ENCODE results near the gene RANBP17. TPM values are rescaled to one million over a fixed set of nuclear protein-coding genes. Genes with fewer than 3 reads are reported as not detected.

RANBP17 gene
- total RNA-seq, 4 donors from 2014 or later, result 10.2 to 13.8 (median 10.9) TPM

- intact Hi-C loops (cut with DNase I; ENCODE audit: low total_unique reads), result no loop called here
- 19 to 21% methylated on average over 8 to 11 of the region's 11 CpGs for WGBS, 2 donors (ENCODE audit: low coverage in 1 of 2)
- DNase-seq, result no peak
- no peak overlapping the region for H3K4me3 ChIP-seq
- H3K27ac ChIP-seq, result no peak overlapping the region
- TF ChIP-seq POLR2AphosphoS5 (IDR thresholded peaks at IDR 0.05) (no peak), EP300 (IDR thresholded peaks at IDR 0.05; ENCODE audit: low read depth) (no peak), POLR2A (IDR thresholded peaks at IDR 0.05) (no peak), CTCF (IDR thresholded peaks at IDR 0.05) (no peak)
- peaks cover 100% of the 10 kb centered on the region for H3K27me3 ChIP-seq
- H3K36me3 ChIP-seq, result no peaks in the 10 kb centered on the region
- in situ Hi-C loops (cut with MboI; ENCODE audit: low pct_ligation_motif_present in 1 of 4, low pct_unique_long_range_greater_than_20kb in 1 of 4, low sequenced_read_pairs in 3 of 4), result no loop called here
- no peaks in the 10 kb centered on the region for H3K9me3 ChIP-seq
- peaks cover 5 to 40% (median 25%) of the 10 kb centered on the region in 4 donors for H3K4me1 ChIP-seq
Observed at GRCh38 chr5:171317230-171317629, 455.4 kb downstream of the RANBP17 start.

GRCh38 chr5:171318026-171318425 lies 456.2 kb downstream of the RANBP17 start:
- in situ Hi-C loops (cut with MboI; ENCODE audit: low pct_ligation_motif_present in 1 of 4, low pct_unique_long_range_greater_than_20kb in 1 of 4, low sequenced_read_pairs in 3 of 4), result no loop called here
- Histone ChIP-seq H3K4me3 (no peak overlapping the region), H3K4me1 (peaks cover 5 to 32% (median 19%) of the 10 kb centered on the region in 4 donors), H3K9me3 (no peaks in the 10 kb centered on the region), H3K27ac (no peak overlapping the region), H3K27me3 (peaks cover 100% of the 10 kb centered on the region), H3K36me3 (no peaks in the 10 kb centered on the region)
- intact Hi-C loops (cut with DNase I; ENCODE audit: low total_unique reads), result no loop called here
- DNase-seq, result no peak
- TF ChIP-seq POLR2AphosphoS5 (IDR thresholded peaks at IDR 0.05) (no peak), EP300 (IDR thresholded peaks at IDR 0.05; ENCODE audit: low read depth) (no peak), CTCF (IDR thresholded peaks at IDR 0.05) (no peak), POLR2A (IDR thresholded peaks at IDR 0.05) (no peak)
- WGBS, 2 donors (ENCODE audit: low coverage in 1 of 2), result 20% methylated on average over 9 of the region's 9 CpGs; no CpG with 5 or more reads in 1 of the 2 donors

GRCh38 chr5:171321447-171321846 lies 459.6 kb downstream of the RANBP17 start:
- Histone ChIP-seq H3K36me3 (no peaks in the 10 kb centered on the region), H3K4me1 (peaks cover 0 to 6% (median 5%) of the 10 kb centered on the region in 4 donors), H3K27me3 (peaks cover 100% of the 10 kb centered on the region), H3K27ac (no peak overlapping the region), H3K9me3 (no peaks in the 10 kb centered on the region), H3K4me3 (no peak overlapping the region)
- in situ Hi-C loops (cut with MboI; ENCODE audit: low pct_ligation_motif_present in 1 of 4, low pct_unique_long_range_greater_than_20kb in 1 of 4, low sequenced_read_pairs in 3 of 4) (no loop called here), intact Hi-C loops (cut with DNase I; ENCODE audit: low total_unique reads) (no loop called here)
- DNase-seq, result no peak
- TF ChIP-seq CTCF (IDR thresholded peaks at IDR 0.05) (no peak), POLR2AphosphoS5 (IDR thresholded peaks at IDR 0.05) (no peak), EP300 (IDR thresholded peaks at IDR 0.05; ENCODE audit: low read depth) (no peak)
- 73% methylated on average over 7 of the region's 7 CpGs; no CpG with 5 or more reads in 1 of the 2 donors for WGBS, 2 donors (ENCODE audit: low coverage in 1 of 2)

GRCh38 chr5:171322527-171322926 lies 460.7 kb downstream of the RANBP17 start:
- intact Hi-C loops (cut with DNase I; ENCODE audit: low total_unique reads), result no loop called here

More at GRCh38 chr5:171322527-171322926, 460.7 kb downstream of the RANBP17 start:
- H3K4me3 ChIP-seq, result no peak overlapping the region
- H3K27me3 ChIP-seq, result peaks cover 100% of the 10 kb centered on the region
- TF ChIP-seq POLR2AphosphoS5 (IDR thresholded peaks at IDR 0.05) (no peak), POLR2A (IDR thresholded peaks at IDR 0.05) (no peak), EP300 (IDR thresholded peaks at IDR 0.05; ENCODE audit: low read depth) (no peak), CTCF (IDR thresholded peaks at IDR 0.05) (no peak)
- no peaks in the 10 kb centered on the region for H3K36me3 ChIP-seq
- H3K9me3 ChIP-seq, result no peaks in the 10 kb centered on the region
- in situ Hi-C loops (cut with MboI; ENCODE audit: low pct_ligation_motif_present in 1 of 4, low pct_unique_long_range_greater_than_20kb in 1 of 4, low sequenced_read_pairs in 3 of 4), result no loop called here
- DNase-seq, result no peak
- H3K27ac ChIP-seq, result no peak overlapping the region
- 86 to 92% methylated on average over 5 of the region's 5 CpGs for WGBS, 2 donors (ENCODE audit: low coverage in 1 of 2)
- no peaks in the 10 kb centered on the region for H3K4me1 ChIP-seq
